GM10266 (cell line): Measurements from ENCODE around the gene ANKRD55.

Source experiments
- DNase-seq: peaks from one replicate; pipeline ENCODE4 v3.0.0; 2012; ENCODE audit errors: extremely low spot score
- TF ChIP-seq, protein P1 (sequence below): IDR thresholded peaks from 2 replicates; pipeline ENCODE4 v1.5.1; 2012; ENCODE audit warnings: mild to moderate bottlenecking, low read depth; ENCODE audit not compliant: control insufficient read depth, insufficient read depth; ENCODE audit errors: missing control alignments

Gene ANKRD55

DNA sequence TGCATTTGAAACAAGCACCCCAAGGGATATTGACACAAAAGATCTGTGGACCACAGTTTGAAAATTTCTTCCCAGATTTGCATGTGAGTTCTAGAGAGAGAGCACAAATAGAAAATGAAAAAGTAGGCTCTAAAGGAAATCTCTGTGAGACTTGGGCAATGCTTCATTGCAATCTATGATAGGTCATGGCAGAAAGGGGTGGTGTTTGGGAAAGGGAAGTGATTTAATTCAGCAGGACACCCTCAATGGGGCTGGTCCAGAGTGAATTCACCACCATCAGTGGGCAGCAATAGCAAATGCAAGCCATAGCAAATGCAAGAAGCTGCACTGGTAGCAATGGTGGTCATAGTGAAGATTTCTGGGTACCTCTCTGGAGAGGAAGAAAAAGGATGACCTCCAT, 58.1 kb downstream of the ANKRD55 start:
- TF ChIP-seq, protein P1, sequence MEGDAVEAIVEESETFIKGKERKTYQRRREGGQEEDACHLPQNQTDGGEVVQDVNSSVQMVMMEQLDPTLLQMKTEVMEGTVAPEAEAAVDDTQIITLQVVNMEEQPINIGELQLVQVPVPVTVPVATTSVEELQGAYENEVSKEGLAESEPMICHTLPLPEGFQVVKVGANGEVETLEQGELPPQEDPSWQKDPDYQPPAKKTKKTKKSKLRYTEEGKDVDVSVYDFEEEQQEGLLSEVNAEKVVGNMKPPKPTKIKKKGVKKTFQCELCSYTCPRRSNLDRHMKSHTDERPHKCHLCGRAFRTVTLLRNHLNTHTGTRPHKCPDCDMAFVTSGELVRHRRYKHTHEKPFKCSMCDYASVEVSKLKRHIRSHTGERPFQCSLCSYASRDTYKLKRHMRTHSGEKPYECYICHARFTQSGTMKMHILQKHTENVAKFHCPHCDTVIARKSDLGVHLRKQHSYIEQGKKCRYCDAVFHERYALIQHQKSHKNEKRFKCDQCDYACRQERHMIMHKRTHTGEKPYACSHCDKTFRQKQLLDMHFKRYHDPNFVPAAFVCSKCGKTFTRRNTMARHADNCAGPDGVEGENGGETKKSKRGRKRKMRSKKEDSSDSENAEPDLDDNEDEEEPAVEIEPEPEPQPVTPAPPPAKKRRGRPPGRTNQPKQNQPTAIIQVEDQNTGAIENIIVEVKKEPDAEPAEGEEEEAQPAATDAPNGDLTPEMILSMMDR, result no peak
- no peak for DNase-seq

DNA sequence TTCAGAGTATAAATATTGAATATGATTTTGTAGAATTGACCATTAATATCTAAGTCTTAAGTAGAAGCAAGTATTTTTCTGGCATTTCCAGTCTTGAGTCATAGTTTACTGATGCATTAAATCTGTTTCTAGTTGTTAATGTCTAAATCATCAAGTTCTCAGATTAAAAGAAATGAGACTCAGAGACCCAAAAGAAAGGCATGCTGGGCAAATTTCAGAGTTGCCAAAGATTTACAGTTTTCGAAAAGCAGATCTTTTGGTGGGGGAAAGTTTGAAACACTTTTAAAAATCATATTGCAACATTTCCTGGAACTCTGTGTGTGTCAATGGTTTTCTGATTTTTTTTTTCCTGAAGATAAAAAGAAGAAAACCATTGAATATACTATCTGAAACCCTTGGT, 60.9 kb downstream of the ANKRD55 start:
- DNase-seq, result no peak
- TF ChIP-seq, protein P1, result no peak

DNA sequence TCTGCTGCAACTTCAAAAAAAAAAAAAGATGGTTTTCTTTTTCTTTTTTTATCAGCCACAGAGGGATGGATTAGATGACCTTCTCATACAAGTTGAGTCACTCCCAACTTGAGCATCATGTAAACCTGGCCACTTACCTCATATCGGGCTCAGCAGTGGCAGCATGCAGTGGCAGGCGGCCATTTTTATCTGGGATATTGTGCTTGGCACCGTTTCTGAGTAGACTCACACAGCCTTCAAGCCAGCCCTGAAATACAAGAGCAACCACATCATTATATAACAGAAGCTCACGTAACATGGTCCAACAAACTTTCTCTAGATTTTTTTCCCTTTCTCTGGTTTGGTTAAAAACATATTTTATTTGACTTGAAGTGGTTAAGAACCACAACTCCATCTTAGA, 62.6 kb downstream of the ANKRD55 start:
- DNase-seq, result no peak
- TF ChIP-seq, protein P1, result no peak

DNA sequence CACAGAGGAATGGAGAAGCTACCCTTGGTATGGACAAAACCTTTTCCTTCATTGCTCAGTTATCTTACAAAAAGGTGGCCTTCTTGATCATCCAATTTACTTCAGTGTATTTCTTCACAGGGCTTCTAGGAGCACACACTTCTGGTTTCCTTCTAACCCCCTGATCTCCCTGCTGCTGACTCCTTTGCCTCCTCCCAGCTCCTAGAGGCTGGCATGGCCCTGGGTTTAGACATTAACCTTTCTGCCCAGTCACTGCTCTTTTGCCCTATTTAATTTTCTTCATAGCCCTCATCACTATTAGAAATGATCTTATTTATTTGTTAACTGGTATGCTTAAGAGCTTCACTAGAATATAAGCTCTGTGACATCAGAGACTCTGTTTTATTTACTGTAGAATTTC, 63.2 kb downstream of the ANKRD55 start:
- no peak for DNase-seq
- TF ChIP-seq, protein P1, result no peak

DNA sequence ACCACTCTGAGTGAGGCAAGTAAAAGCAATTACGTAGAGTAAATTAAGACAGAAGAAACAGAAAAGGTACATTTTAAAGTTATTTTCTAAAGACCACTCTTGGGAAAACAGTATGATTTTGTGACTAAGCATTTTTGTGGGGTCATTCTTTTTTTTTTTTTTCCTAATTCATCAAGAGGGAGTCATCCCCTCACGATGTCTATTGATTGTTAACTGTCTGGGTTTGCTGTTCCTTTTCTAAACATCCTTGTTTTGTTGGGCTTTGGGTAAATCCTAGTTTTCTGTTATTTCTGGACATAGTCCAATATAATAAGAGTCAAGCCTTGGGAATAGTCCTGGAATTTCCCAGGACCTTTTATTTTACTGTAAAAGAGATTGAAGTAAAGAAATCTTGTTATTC, 63.8 kb downstream of the ANKRD55 start:
- TF ChIP-seq, protein P1, result no peak
- DNase-seq, result no peak

DNA sequence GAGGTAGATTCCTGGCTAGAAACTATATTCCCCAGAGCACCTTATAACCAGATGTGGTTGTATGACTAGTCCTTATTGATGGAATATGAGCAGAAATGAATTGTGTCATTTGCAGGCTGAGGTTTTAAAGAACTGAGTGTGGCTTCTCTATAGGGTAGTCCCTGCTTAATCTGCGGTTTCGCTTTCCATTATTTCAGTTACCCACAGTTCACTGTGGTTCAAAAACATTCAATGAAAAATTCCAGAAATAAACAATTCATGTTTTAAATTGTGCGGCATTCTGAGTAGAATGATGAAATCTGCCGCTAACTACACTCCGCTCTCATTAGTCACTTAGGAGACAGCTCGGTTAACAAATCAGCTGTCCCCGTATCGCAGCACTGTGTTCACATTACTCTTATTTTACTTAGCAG, 65.1 kb downstream of the ANKRD55 start:
- no peak for DNase-seq

DNA sequence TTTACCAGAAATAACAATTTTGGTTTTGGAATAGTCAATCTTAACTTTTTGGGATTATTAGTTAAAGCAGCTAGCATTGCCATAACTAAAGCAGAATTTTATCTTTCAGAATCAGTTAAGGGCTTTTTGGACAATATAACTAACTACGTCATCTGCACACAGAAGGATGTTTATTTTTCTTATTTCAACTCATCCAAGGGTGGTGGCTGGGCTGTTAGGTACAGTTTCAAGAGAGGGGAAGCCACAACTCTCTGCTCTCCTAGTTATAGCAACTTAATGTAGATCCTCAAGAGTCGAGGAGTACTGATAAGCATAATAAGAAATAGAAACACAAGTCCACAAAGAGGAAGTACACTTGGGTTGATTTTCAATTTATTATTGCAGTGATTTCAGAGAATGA, 65.6 kb downstream of the ANKRD55 start:
- DNase-seq, result no peak
- TF ChIP-seq, protein P1, result no peak

More for the DNA sequence above, 65.1 kb downstream of the ANKRD55 start:
- TF ChIP-seq, protein P1, result no peak
